Measurements from ENCODE around the gene APMAP. TPM values are rescaled to one million over a fixed set of nuclear protein-coding genes. Genes with fewer than 3 reads are reported as not detected.

Gene APMAP
- total RNA-seq, 3 donors from 2014 or later = 46.3 to 51.5 (median 47.3) TPM

- no peaks in the 10 kb centered on the region for H3K36me3 ChIP-seq (ENCODE audit: low read depth)
- H3K4me1 ChIP-seq (ENCODE audit: low read depth) = no peaks in the 10 kb centered on the region
- DNase-seq (no peak), ATAC-seq (no peak)
- intact Hi-C loops (cut with DNase I, micrococcal nuclease) = loop anchor here (10.0 kb wide), 1 partner anchor 750 kb away; no protein-coding TSS in a partner anchor
- no peak for TF ChIP-seq CTCF (IDR thresholded peaks at IDR 0.05)
- no peak overlapping the region for H3K4me3 ChIP-seq
- no peaks in the 10 kb centered on the region for H3K9me3 ChIP-seq
Observed at GRCh38 chr20:24914388-24915241, 77.9 kb downstream of the APMAP start.

GRCh38 chr20:24913076-24913628 lies 79.4 kb downstream of the APMAP start:
- Histone ChIP-seq H3K36me3 (ENCODE audit: low read depth) (no peaks in the 10 kb centered on the region), H3K9me3 (no peaks in the 10 kb centered on the region), H3K4me1 (ENCODE audit: low read depth) (no peaks in the 10 kb centered on the region), H3K4me3 (no peak overlapping the region)
- TF ChIP-seq CTCF (IDR thresholded peaks at IDR 0.05) = no peak
- ATAC-seq (no peak), DNase-seq (no peak)
- intact Hi-C loops (cut with DNase I, micrococcal nuclease) = loop anchor here (10.0 kb wide), 1 partner anchor 748 kb away; no protein-coding TSS in a partner anchor

Other genes starting within 250 kb of the APMAP start
- 1 to 10 TPM; 1.4 to 2.3 (median 1.7) TPM for gene CST7, start 43.5 kb downstream of the APMAP start, total RNA-seq
- 10 to 100 TPM; 29.8 to 37.9 (median 36.9) TPM for gene ACSS1, start 65.4 kb upstream of the APMAP start, total RNA-seq
- gene VSX1, start 89.4 kb upstream of the APMAP start, total RNA-seq = under 1 TPM in 1 of 3 donors, not detected in 2; 0.22 TPM
- gene ENTPD6, start 203.0 kb upstream of the APMAP start, total RNA-seq = 100 to 1,000 TPM; 114 to 191 (median 140) TPM

All from mucosa of descending colon (tissue), 3 donors.